Keratinocyte (primary cell): Measurements from ENCODE around the gene LRRC15. TPM values are rescaled to one million over a fixed set of nuclear protein-coding genes. Genes with fewer than 3 reads are reported as not detected.

Experiments used
- DNase-seq: peaks from one replicate; pipeline ENCODE4 v3.0.0-alpha.2; 2011; ENCODE audit warnings: low read depth, missing footprints, low spot score
- FAIRE-seq: peaks from 2 replicates; lab custom pipeline; 2011; peaks lifted over from hg19 to GRCh38; lab: Jason Lieb, UNC
- H2AFZ ChIP-seq: 2 replicates; pipeline ENCODE4 v1.6.0; 2012; ENCODE audit warnings: low read length, control low read depth, inconsistent platforms; ENCODE audit not compliant: control insufficient read depth
- H3K27ac ChIP-seq: 2 replicates; pipeline ENCODE4 v1.5.1; 2011; ENCODE audit warnings: low read length; ENCODE audit not compliant: control insufficient read depth, insufficient read depth
- H3K27me3 ChIP-seq: 3 replicates; pipeline ENCODE4 v1.6.0; 2011; ENCODE audit warnings: low read length; ENCODE audit not compliant: control insufficient read depth, insufficient read depth; ENCODE audit errors: extremely low read depth
- H3K36me3 ChIP-seq, 2 experiments: 2 replicates in 1 of 2; 3 replicates in 1 of 2; pipeline ENCODE4 v1.5.1; 2011; ENCODE audit warnings: low read length in 2 of 2, mild to moderate bottlenecking in 1 of 2; ENCODE audit not compliant: control insufficient read depth in 2 of 2, insufficient read depth in 2 of 2; ENCODE audit errors: extremely low read depth in 1 of 2
- H3K4me1 ChIP-seq: 3 replicates; pipeline ENCODE4 v1.5.1; 2011; ENCODE audit warnings: low read length; ENCODE audit not compliant: control insufficient read depth, insufficient read depth; ENCODE audit errors: extremely low read depth
- H3K4me2 ChIP-seq: 3 replicates; pipeline ENCODE4 v1.6.0; 2011; ENCODE audit warnings: low read depth, low read length; ENCODE audit not compliant: control insufficient read depth, insufficient read depth; ENCODE audit errors: extremely low read depth
- H3K4me3 ChIP-seq, 3 experiments: fragments of 200-600 bp in 1 of 3; sonication (generic) in 1 of 3; 2 replicates in 2 of 3; 3 replicates in 1 of 3; pipeline ENCODE4 v1.5.1; 2011 to 2016; ENCODE audit warnings: low read length in 3 of 3, mild to moderate bottlenecking in 3 of 3, control low read depth in 2 of 3, inconsistent platforms in 1 of 3, low read depth in 1 of 3, mixed read lengths in 1 of 3, mixed run types in 1 of 3, moderate library complexity in 1 of 3; ENCODE audit not compliant: control insufficient read depth in 2 of 3, insufficient read depth in 2 of 3; ENCODE audit errors: extremely low read depth in 1 of 3
- H3K79me2 ChIP-seq: 2 replicates; pipeline ENCODE4 v1.6.0; 2012; ENCODE audit warnings: low read length; ENCODE audit not compliant: control insufficient read depth, insufficient read depth
- H3K9ac ChIP-seq: 3 replicates; pipeline ENCODE4 v1.6.0; 2011; ENCODE audit warnings: low read length; ENCODE audit not compliant: control insufficient read depth, insufficient read depth; ENCODE audit errors: extremely low read depth
- H3K9me1 ChIP-seq: 3 replicates; pipeline ENCODE4 v1.6.0; 2011; ENCODE audit warnings: low read length; ENCODE audit not compliant: control insufficient read depth, insufficient read depth; ENCODE audit errors: extremely low read depth
- H3K9me3 ChIP-seq: 2 replicates; pipeline ENCODE4 v1.5.1; 2012; ENCODE audit warnings: low read depth, low read length; ENCODE audit not compliant: control insufficient read depth
- H4K20me1 ChIP-seq: 3 replicates; pipeline ENCODE4 v1.6.0; 2011; ENCODE audit warnings: low read length; ENCODE audit not compliant: control insufficient read depth, insufficient read depth; ENCODE audit errors: extremely low read depth
- EZH2 ChIP-seq: IDR thresholded peaks from one replicate; pipeline ENCODE4 v1.6.1; 2012; ENCODE audit warnings: inconsistent platforms, mild to moderate bottlenecking, low read length, moderate library complexity
- dilution Hi-C: fragments of 300-500 bp; cut with MboI; formaldehyde crosslinking; loops from one replicate; pipeline ENCODE4 v1.7.0; 2020; ENCODE audit warnings: low sequenced_read_pairs; ENCODE audit not compliant: extremely low pct_ligation_motif_present
- polyA plus RNA-seq, 5 experiments: library from polyadenylated mRNA; depleted of rRNA in 3 of 5; stranded (reverse) in 3 of 5; stranded (forward) in 1 of 5; unstranded in 1 of 5; fragments of >200 nt; gene quantifications; 1 replicate in 1 of 5; 2 replicates in 3 of 5; 3 replicates in 1 of 5; pipeline versions ENCODE4 v1.2.1 to v1.2.3, GENCODE V29; 2011 to 2012; ENCODE audit warnings: missing spikeins in 2 of 5, low read depth in 1 of 5, low replicate concordance in 1 of 5
- TF ChIP-seq, protein P1 (sequence below), 3 experiments: IDR thresholded peaks in 1 of 3; conservative IDR thresholded peaks in 1 of 3; optimal IDR thresholded peaks in 1 of 3; 2 replicates in 2 of 3; 3 replicates in 1 of 3; pipeline versions ENCODE3 to v1.5.1; 2011; ENCODE audit warnings: low read length in 3 of 3, mild to moderate bottlenecking in 3 of 3, moderate library complexity in 2 of 3, control low read depth in 1 of 3, inconsistent platforms in 1 of 3; ENCODE audit not compliant: insufficient read depth in 2 of 3; ENCODE audit errors: extremely low read depth in 1 of 3

The LRRC15 gene
- polyA plus RNA-seq, 1 donor (not counting 4 experiments of a cell fraction or from before 2014, with no cell fraction given): not detected

GRCh38 chr3:194374935-194375334, 5.4 kb upstream of the LRRC15 start:
- DNase-seq: no peak
- no peak for TF ChIP-seq EZH2
- TF ChIP-seq, protein P1, sequence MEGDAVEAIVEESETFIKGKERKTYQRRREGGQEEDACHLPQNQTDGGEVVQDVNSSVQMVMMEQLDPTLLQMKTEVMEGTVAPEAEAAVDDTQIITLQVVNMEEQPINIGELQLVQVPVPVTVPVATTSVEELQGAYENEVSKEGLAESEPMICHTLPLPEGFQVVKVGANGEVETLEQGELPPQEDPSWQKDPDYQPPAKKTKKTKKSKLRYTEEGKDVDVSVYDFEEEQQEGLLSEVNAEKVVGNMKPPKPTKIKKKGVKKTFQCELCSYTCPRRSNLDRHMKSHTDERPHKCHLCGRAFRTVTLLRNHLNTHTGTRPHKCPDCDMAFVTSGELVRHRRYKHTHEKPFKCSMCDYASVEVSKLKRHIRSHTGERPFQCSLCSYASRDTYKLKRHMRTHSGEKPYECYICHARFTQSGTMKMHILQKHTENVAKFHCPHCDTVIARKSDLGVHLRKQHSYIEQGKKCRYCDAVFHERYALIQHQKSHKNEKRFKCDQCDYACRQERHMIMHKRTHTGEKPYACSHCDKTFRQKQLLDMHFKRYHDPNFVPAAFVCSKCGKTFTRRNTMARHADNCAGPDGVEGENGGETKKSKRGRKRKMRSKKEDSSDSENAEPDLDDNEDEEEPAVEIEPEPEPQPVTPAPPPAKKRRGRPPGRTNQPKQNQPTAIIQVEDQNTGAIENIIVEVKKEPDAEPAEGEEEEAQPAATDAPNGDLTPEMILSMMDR (optimal IDR thresholded peaks at IDR 0.05 in 1 of 3, IDR thresholded peaks at IDR 0.05 in 1 of 3, conservative IDR thresholded peaks at IDR 0.05 in 1 of 3; ENCODE audit: extremely low read depth in 1 of 3, insufficient read depth in 2 of 3, low read length in 3 of 3): no peak
- no peak overlapping the region for H3K27ac ChIP-seq
- H3K4me1 ChIP-seq: no peaks in the 10 kb centered on the region
- no peaks in the 10 kb centered on the region for H3K79me2 ChIP-seq
- no peak overlapping the region for H3K4me2 ChIP-seq
- no peak overlapping the region for H3K9ac ChIP-seq
- no peak overlapping the region for H3K4me3 ChIP-seq
- dilution Hi-C loops: no loop called here
- FAIRE-seq: no peak
- H2AFZ ChIP-seq: no peak overlapping the region
- H3K27me3 ChIP-seq: peaks cover 18% of the 10 kb centered on the region
- H3K9me3 ChIP-seq: no peaks in the 10 kb centered on the region
- H3K36me3 ChIP-seq: no peaks in the 10 kb centered on the region
- no peaks in the 10 kb centered on the region for H4K20me1 ChIP-seq
- H3K9me1 ChIP-seq: no peaks in the 10 kb centered on the region

DNA sequence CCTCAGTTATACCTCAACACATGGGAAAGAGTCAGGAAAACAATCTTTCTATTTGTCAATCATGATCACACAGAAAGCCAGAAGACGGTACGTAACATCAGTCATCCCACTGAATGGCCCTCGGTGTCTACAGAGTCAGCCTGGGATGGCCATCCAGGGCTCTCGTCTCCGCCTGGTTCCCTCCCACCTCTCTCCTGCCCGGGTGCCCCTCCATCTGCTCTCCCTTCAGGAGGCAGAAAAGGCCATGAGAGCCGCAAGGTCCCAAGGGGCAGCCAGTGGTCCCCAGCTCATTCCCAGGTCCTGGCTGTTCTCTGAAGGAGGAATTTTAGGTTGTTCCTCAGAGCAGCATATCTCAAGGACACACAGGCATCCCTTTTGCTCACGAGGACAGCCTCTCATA, 4.4 kb upstream of the LRRC15 start:
- H3K4me3 ChIP-seq: no peak overlapping the region
- H3K27ac ChIP-seq: no peak overlapping the region
- H3K4me2 ChIP-seq: no peak overlapping the region
- TF ChIP-seq, protein P1 (optimal IDR thresholded peaks at IDR 0.05 in 1 of 3, IDR thresholded peaks at IDR 0.05 in 1 of 3, conservative IDR thresholded peaks at IDR 0.05 in 1 of 3; ENCODE audit: extremely low read depth in 1 of 3, insufficient read depth in 2 of 3, low read length in 3 of 3): no peak
- no peak for TF ChIP-seq EZH2
- H3K79me2 ChIP-seq: no peaks in the 10 kb centered on the region
- DNase-seq (no peak), FAIRE-seq (no peak)
- no peaks in the 10 kb centered on the region for H3K36me3 ChIP-seq
- no peak overlapping the region for H3K9ac ChIP-seq
- H3K4me1 ChIP-seq: no peaks in the 10 kb centered on the region
- no peaks in the 10 kb centered on the region for H4K20me1 ChIP-seq
- no peak overlapping the region for H2AFZ ChIP-seq
- H3K27me3 ChIP-seq: peaks cover 19% of the 10 kb centered on the region
- no peaks in the 10 kb centered on the region for H3K9me1 ChIP-seq
- H3K9me3 ChIP-seq: no peaks in the 10 kb centered on the region
- dilution Hi-C loops: no loop called here
